ENCODE results near the gene NGF.

The NGF gene

DNA sequence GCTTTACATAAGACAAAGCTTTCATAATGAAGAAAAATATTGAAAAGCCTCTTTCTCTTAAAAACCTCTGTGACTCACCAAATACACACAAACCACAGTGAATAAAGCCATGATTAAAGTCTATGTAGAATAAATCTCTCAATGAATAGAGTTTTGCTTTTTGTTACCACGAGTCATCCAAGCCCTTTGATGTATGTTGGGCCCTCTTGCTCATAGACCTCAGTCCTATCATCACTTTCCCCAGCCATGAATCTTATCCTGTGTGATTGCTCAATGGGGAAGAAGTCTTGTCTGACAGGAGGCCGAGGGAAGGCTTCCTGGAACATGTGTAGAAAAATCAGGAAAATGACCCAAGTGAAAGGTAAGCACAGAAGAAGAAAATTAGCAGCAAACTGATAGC, 60.8 kb downstream of the NGF start:
- DNase-seq: no peak

GRCh38 chr1:115275216-115275615, 62.8 kb downstream of the NGF start:
- DNase-seq: no peak

- DNase-seq: no peak
These were observed 63.6 kb downstream of the NGF start for GRCh38 chr1:115274467-115274866.

- DNase-seq: no peak
These were observed 71.2 kb downstream of the NGF start for GRCh38 chr1:115266729-115267421.

- DNase-seq: no peak
These were observed 73.0 kb downstream of the NGF start for GRCh38 chr1:115265099-115265498.

DNA sequence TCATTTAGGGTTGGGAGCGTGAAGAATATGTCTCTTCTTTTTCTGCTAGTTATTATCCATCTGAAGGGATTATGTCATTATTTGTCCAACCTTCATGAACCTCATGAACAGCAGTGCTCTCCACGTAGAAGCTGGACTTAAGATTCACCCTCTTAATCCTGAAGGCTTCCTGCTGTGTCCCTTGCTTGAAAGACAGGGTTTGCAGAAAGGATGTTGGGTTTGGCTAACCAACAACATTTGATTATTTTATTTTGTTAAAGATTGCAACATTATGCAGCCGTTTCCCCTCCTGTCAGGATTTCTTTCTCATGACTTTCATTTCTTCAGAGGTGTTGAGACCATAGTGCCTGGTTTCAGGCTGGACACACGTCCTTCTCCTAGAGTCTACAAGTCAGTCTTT, 75.2 kb downstream of the NGF start:
- no peak for DNase-seq

GRCh38 chr1:115261496-115261895, 76.6 kb downstream of the NGF start:
- no peak for DNase-seq

DNA sequence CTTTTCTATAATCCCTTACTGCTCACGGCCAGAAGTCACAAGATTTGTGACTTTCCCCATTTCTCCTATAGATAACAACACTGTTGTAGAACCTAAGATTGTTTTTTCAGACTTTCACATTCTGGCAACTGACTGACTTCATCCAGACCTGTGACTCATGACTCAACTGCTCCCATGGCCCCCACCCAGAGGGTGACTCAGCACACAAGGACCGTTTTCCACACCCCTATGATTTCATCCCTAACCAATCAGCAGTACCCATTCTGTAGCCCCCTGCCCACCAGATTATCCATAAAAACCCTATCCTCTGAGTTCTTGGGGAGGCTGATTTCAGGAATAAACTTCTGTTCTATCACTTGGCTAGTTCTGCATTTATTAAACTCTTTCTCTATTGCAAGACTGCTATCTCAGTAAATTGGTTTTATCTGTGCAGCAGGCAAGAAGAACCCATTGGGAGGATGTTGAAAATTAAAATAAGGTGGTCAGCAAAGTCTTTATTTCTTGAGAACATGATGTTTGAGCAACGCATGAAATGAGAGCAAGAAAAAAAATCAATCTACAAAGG, 79.7 kb downstream of the NGF start:
- no peak for DNase-seq

GRCh38 chr1:115257591-115257990, 80.5 kb downstream of the NGF start:
- no peak for DNase-seq

DNA sequence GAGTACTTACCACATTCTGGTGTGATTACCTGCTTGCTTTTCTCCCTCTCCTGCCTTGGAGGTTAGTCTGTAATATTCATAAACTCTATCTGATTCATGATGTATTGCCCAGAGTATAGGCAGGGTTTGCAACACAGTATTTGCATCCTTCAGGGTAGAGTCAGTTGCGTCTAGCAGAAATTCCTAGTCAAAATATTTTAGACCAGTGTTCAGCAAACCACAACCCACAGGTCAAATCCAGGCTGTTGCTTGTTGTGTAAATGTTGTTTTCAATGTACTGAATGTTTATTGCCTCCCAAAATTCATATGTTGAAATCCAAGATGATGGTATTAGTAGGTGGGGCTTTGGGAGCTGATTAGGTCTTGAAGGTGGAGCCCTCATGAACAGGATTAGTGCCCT, 82.9 kb downstream of the NGF start:
- no peak for DNase-seq

- DNase-seq: no peak
These were observed 85.5 kb downstream of the NGF start for GRCh38 chr1:115252585-115252984.

GRCh38 chr1:115251856-115252255, 86.2 kb downstream of the NGF start:
- DNase-seq: no peak

DNA sequence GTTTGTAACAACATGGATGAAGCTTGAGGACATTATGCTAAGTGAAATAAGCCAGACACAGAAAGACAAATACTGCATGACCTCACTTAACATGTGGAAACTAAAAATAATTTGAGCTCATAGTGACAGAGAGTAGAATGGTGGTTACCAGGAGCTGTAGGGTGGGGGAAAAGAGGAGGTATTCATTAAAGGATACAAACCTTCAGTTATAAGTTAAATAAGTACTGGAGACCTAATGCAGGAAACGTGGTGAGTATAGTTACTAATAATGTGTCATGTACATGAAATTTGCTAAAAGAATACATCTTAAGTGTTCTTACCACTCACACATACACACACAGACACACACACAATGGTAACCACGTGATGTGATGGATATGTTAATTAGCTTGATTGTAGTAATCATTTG, 86.7 kb downstream of the NGF start:
- no peak for DNase-seq

- no peak for DNase-seq
These were observed 91.5 kb downstream of the NGF start for GRCh38 chr1:115246526-115246925.

GRCh38 chr1:115245227-115245626, 92.8 kb downstream of the NGF start:
- DNase-seq: no peak

GRCh38 chr1:115242543-115242942, 95.5 kb downstream of the NGF start:
- DNase-seq: no peak

DNA sequence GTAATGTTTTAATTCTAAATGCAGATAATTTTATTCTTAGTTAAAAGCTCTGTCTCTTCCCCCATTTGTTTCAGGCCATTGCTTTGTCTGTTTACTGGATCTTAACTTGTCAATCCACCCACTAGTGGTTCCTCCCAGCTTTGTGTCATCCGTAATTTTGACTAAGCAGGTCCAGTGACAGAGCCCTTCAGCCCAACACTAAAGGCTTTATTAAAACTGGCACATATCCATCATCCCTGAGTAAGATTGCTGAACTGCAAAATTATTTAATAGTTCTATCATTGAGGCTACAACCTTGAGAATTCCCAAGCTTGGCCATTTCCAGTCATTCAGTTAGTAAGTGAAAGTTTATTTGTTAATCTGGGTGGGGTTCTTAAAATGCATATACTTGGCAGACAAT, 96.7 kb downstream of the NGF start:
- DNase-seq: no peak

- no peak for DNase-seq
These were observed 97.8 kb downstream of the NGF start for GRCh38 chr1:115240297-115240696.

GRCh38 chr1:115239426-115239825, 98.6 kb downstream of the NGF start:
- DNase-seq: no peak

DNA sequence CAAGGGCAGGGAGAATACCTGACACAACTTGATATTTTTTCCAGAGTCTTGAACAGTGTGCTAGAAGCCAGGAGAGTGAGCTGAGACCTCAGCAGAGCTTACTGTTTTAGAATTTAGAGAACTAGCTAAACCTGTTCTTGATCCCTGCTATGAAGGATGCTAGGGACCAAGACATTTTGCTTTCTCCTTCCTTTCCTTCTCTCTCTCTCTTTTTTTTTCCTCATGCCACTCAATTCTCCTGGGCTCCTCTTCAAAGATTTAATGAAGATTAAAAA, 99.0 kb downstream of the NGF start:
- DNase-seq: no peak

GRCh38 chr1:115238336-115239147, 99.5 kb downstream of the NGF start:
- no peak for DNase-seq

DNA sequence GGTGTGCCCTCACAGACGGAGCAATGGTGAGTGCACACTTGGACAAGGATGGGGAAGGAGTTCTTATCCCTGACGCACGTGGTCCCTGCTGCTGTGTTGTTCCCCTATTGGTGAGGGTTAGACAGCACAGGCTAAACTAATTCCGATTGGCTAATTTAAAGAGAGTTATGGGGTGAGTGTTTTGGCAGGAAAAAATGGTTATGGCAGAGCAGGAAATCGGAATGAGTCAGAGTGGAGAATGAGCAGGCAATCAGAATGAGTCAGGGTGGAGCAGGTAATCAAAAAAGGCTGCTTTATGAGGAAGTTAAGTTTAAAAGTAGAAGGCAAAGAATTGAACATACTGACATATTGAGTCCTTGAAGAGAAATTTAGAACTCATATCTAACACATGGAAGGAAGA, 100.5 kb downstream of the NGF start:
- DNase-seq: no peak

DNA sequence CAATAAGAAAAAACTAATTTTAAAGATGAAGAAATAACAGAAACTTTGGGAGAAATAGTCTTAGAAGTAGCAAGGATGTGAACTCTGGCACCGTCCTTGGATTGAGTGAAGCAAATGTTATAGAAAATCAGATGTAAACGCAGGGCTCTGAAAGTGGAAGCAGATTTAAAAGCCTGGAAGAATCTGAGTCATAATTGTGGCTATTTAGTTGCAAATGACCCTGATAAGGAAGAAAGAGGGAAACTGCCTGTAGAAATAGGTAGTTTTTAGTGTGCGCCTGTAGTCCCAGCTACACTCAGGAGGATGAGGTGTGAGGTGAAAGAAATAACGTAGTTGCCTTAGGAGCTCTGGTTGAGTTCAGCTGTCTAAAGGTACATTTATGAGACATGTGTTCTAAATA, 101.0 kb downstream of the NGF start:
- no peak for DNase-seq

Data from CD4-positive, alpha-beta T cell treated with Interferon alpha-2 for 1 hour (primary cell).